ENCODE data around the gene CDKAL1.

CDKAL1 gene

DNA sequence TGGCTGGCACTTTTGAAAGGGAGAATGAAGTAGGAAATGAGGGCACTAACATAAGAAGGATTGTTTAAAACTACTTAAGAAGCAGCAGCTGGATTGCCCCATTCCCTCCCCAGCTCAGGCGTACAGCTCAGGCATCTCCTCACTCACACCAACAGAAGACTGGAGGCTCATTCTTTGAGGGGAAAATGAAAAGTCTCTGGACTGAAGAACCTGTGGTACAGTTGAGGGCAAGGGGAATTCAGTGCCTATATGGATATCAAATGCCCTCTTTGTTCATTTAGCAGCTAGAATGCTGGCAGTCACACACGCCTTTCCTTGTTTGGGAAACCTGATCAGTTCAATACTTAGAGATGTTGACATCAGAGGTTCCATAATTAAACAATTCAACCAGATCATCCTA is 557.2 kb downstream of the CDKAL1 start:
- TF ChIP-seq, protein P1, sequence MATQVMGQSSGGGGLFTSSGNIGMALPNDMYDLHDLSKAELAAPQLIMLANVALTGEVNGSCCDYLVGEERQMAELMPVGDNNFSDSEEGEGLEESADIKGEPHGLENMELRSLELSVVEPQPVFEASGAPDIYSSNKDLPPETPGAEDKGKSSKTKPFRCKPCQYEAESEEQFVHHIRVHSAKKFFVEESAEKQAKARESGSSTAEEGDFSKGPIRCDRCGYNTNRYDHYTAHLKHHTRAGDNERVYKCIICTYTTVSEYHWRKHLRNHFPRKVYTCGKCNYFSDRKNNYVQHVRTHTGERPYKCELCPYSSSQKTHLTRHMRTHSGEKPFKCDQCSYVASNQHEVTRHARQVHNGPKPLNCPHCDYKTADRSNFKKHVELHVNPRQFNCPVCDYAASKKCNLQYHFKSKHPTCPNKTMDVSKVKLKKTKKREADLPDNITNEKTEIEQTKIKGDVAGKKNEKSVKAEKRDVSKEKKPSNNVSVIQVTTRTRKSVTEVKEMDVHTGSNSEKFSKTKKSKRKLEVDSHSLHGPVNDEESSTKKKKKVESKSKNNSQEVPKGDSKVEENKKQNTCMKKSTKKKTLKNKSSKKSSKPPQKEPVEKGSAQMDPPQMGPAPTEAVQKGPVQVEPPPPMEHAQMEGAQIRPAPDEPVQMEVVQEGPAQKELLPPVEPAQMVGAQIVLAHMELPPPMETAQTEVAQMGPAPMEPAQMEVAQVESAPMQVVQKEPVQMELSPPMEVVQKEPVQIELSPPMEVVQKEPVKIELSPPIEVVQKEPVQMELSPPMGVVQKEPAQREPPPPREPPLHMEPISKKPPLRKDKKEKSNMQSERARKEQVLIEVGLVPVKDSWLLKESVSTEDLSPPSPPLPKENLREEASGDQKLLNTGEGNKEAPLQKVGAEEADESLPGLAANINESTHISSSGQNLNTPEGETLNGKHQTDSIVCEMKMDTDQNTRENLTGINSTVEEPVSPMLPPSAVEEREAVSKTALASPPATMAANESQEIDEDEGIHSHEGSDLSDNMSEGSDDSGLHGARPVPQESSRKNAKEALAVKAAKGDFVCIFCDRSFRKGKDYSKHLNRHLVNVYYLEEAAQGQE (IDR thresholded peaks at IDR 0.05; ENCODE audit: low read depth): no peak
- TF ChIP-seq NFIC (IDR thresholded peaks at IDR 0.05) (no peak), RAD21 (IDR thresholded peaks at IDR 0.05; ENCODE audit: low read depth) (no peak), CREB1 (IDR thresholded peaks at IDR 0.05; ENCODE audit: low read depth) (no peak), CEBPB (IDR thresholded peaks at IDR 0.05) (no peak), TAF1 (IDR thresholded peaks at IDR 0.05; ENCODE audit: low read depth) (no peak), YY1 (IDR thresholded peaks at IDR 0.05; ENCODE audit: low read depth) (no peak), EGR1 (IDR thresholded peaks at IDR 0.05) (no peak), EP300 (IDR thresholded peaks at IDR 0.05; ENCODE audit: borderline replicate concordance) (no peak)

GRCh38 chr6:21095462-21095861 is 561.2 kb downstream of the CDKAL1 start:
- TF ChIP-seq RAD21 (IDR thresholded peaks at IDR 0.05; ENCODE audit: low read depth) (no peak), ZBTB7A (IDR thresholded peaks at IDR 0.05; ENCODE audit: low read depth) (no peak), EP300 (IDR thresholded peaks at IDR 0.05; ENCODE audit: borderline replicate concordance) (no peak), NFIC (IDR thresholded peaks at IDR 0.05) (0 out of 2 replicates have a peak, but pooled peaks have one; percentile 7)

- TF ChIP-seq TCF12 (IDR thresholded peaks at IDR 0.05; ENCODE audit: low read depth) (no peak), FOXM1 (IDR thresholded peaks at IDR 0.05; ENCODE audit: borderline replicate concordance, low read depth) (no peak)
- TF ChIP-seq, protein P2, sequence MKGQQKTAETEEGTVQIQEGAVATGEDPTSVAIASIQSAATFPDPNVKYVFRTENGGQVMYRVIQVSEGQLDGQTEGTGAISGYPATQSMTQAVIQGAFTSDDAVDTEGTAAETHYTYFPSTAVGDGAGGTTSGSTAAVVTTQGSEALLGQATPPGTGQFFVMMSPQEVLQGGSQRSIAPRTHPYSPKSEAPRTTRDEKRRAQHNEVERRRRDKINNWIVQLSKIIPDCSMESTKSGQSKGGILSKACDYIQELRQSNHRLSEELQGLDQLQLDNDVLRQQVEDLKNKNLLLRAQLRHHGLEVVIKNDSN (IDR thresholded peaks at IDR 0.05): no peak
These were observed 563.9 kb downstream of the CDKAL1 start for GRCh38 chr6:21098134-21098533.

DNA sequence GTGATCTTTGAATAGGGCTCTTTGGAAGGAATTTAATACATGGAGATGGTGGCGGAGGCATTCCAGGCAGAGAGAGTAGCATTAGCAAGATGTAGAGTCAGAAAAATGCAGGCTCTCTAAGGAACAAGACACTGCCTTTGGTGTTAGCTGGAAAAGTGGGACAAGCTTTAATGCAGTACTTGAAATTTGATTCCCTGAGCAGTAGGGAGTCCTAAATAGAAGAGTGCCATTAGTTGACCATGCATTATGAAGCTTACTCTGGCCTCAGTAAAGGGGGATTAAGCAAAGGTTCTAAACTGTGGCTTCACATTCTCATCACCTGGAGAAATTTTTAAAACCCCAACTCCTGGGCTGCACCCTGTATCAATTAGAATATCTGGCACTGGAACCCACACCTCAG is 564.5 kb downstream of the CDKAL1 start:
- no peak for TF ChIP-seq EP300 (IDR thresholded peaks at IDR 0.05; ENCODE audit: borderline replicate concordance)
- TF ChIP-seq CEBPB (IDR thresholded peaks at IDR 0.05): no peak
- TF ChIP-seq TCF12 (IDR thresholded peaks at IDR 0.05; ENCODE audit: low read depth): no peak
- TF ChIP-seq TEAD4 (IDR thresholded peaks at IDR 0.05): no peak
- TF ChIP-seq, protein P2 (IDR thresholded peaks at IDR 0.05): no peak
- TF ChIP-seq TAF1 (IDR thresholded peaks at IDR 0.05; ENCODE audit: low read depth): no peak
- no peak for TF ChIP-seq FOXM1 (IDR thresholded peaks at IDR 0.05; ENCODE audit: borderline replicate concordance, low read depth)
- TF ChIP-seq EGR1 (IDR thresholded peaks at IDR 0.05): no peak
- no peak for TF ChIP-seq ZBTB7A (IDR thresholded peaks at IDR 0.05; ENCODE audit: low read depth)

- no peak for TF ChIP-seq EP300 (IDR thresholded peaks at IDR 0.05; ENCODE audit: borderline replicate concordance)
- TF ChIP-seq EGR1 (IDR thresholded peaks at IDR 0.05): no peak
- no peak for TF ChIP-seq FOXM1 (IDR thresholded peaks at IDR 0.05; ENCODE audit: borderline replicate concordance, low read depth)
- TF ChIP-seq CEBPB (IDR thresholded peaks at IDR 0.05): no peak
- no peak for TF ChIP-seq RAD21 (IDR thresholded peaks at IDR 0.05; ENCODE audit: low read depth)
- TF ChIP-seq YY1 (IDR thresholded peaks at IDR 0.05; ENCODE audit: low read depth): no peak
These were observed 565.4 kb downstream of the CDKAL1 start for GRCh38 chr6:21099338-21100314.

DNA sequence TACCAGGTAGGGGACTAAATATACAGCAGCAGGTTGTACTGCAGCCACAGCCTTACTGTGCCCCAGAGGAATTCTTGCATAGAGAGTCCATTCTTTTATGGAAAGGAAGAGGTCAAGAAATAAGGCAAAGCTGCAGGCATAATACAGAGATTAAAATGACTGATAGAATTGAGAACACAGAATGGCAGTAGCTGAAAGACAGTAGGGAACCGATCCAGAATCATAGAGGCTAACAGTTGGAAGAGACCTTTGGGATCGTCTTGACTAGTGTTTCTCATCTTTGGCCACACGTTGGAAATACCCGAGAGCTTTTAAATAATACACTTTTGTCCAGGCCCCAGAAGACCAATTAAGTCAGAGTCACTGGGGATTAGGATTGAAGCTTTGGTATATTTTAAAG is 566.7 kb downstream of the CDKAL1 start:
- TF ChIP-seq NFIC (IDR thresholded peaks at IDR 0.05) (no peak), EGR1 (IDR thresholded peaks at IDR 0.05) (no peak), TEAD4 (IDR thresholded peaks at IDR 0.05) (no peak), FOXM1 (IDR thresholded peaks at IDR 0.05; ENCODE audit: borderline replicate concordance, low read depth) (no peak), TCF12 (IDR thresholded peaks at IDR 0.05; ENCODE audit: low read depth) (no peak), YY1 (IDR thresholded peaks at IDR 0.05; ENCODE audit: low read depth) (no peak), RAD21 (IDR thresholded peaks at IDR 0.05; ENCODE audit: low read depth) (no peak), CREB1 (IDR thresholded peaks at IDR 0.05; ENCODE audit: low read depth) (no peak), CEBPB (IDR thresholded peaks at IDR 0.05) (no peak)
- TF ChIP-seq, protein P2 (IDR thresholded peaks at IDR 0.05): no peak
- TF ChIP-seq, protein P1 (IDR thresholded peaks at IDR 0.05; ENCODE audit: low read depth): no peak
